Gastroesophageal sphincter (tissue), 4 donors: Measurements from ENCODE around the gene UNK. TPM values are rescaled to one million over a fixed set of nuclear protein-coding genes. Genes with fewer than 3 reads are reported as not detected.

ENCODE experiments used
- ATAC-seq: fragments of 150-250 bp; one replicate; pipeline ENCODE4 v1.9.1; 2016; ENCODE audit warnings: mild to moderate bottlenecking, moderate library complexity
- H3K27ac ChIP-seq, 4 donors: fragments of 200-600 bp; sonication (generic) in 3 of 4; 1 replicate in 3 of 4; 2 replicates in 1 of 4; pipeline ENCODE4 v1.5.1; 2016 to 2019
- H3K27me3 ChIP-seq: fragments of 200-600 bp; sonication (generic); one replicate; pipeline ENCODE4 v1.5.1; 2019
- H3K36me3 ChIP-seq, 2 donors: fragments of 200-600 bp; sonication (generic); one replicate each; pipeline ENCODE4 v1.5.1; 2019; ENCODE audit warnings: control low read depth in 1 of 2
- H3K4me1 ChIP-seq, 3 donors: fragments of 200-600 bp; sonication (generic); 1 replicate in 2 of 3; 2 replicates in 1 of 3; pipeline ENCODE4 v1.5.1; 2016 to 2019; ENCODE audit warnings: control low read depth in 2 of 3
- H3K4me3 ChIP-seq, 2 donors: fragments of 200-600 bp; sonication (generic); one replicate each; pipeline ENCODE4 v1.5.1; 2019; ENCODE audit warnings: mild to moderate bottlenecking in 1 of 2, moderate library complexity in 1 of 2
- H3K9me3 ChIP-seq, 3 donors: fragments of 200-600 bp; sonication (generic); one replicate each; pipeline ENCODE4 v1.5.1; 2017 to 2019; ENCODE audit warnings: control low read depth in 2 of 3
- CTCF ChIP-seq, 4 experiments: fragments of 200-600 bp in 2 of 4; fragments of 450-650 bp in 2 of 4; sonication (generic) in 1 of 4; IDR thresholded peaks; one replicate each; pipeline ENCODE4 v1.5.1; 2017 to 2019; ENCODE audit warnings: antibody characterized with exemption in 4 of 4, mild to moderate bottlenecking in 2 of 4, moderate library complexity in 2 of 4
- EP300 ChIP-seq: sonication (generic); formaldehyde crosslinking; IDR thresholded peaks from one replicate; pipeline ENCODE4 v1.6.1; 2017; ENCODE audit warnings: antibody characterized with exemption, mild to moderate bottlenecking
- POLR2A ChIP-seq, 2 donors: fragments of 450-650 bp; IDR thresholded peaks; one replicate each; pipeline ENCODE4 v1.6.1; 2017; ENCODE audit warnings: antibody characterized with exemption in 2 of 2, mild to moderate bottlenecking in 2 of 2, moderate library complexity in 1 of 2
- POLR2AphosphoS5 ChIP-seq: sonication (generic); formaldehyde crosslinking; IDR thresholded peaks from one replicate; pipeline ENCODE4 v1.6.1; 2017; ENCODE audit warnings: antibody characterized with exemption
- WGBS, 2 donors: methylation state at CpG; one replicate each; pipeline ENCODE4 v1.1.5; 2018; ENCODE audit warnings: low coverage in 1 of 2; 5-methylcytosine and 5-hydroxymethylcytosine counted together
- total RNA-seq, 4 donors: library from RNA; depleted of rRNA; stranded (reverse); fragments of >200 nt; gene quantifications; one replicate each; pipeline ENCODE4 v1.1.0, GENCODE V29; 2016

The UNK gene
- total RNA-seq, 4 donors from 2014 or later, result 9.8 to 41.6 (median 21.0) TPM

GRCh38 chr17:75832652-75833400 is 48.2 kb downstream of the UNK start:
- no peaks in the 10 kb centered on the region for H3K9me3 ChIP-seq
- no peak for ATAC-seq
- no peak overlapping the region for H3K4me3 ChIP-seq
- H3K27me3 ChIP-seq, result no peaks in the 10 kb centered on the region
- peaks cover 0 to 57% of the 10 kb centered on the region in 2 donors for H3K36me3 ChIP-seq
- 19 to 56% methylated on average over 2 to 18 of the region's 20 CpGs for WGBS, 2 donors
- no peak for TF ChIP-seq POLR2A (IDR thresholded peaks at IDR 0.05)
- no peak for TF ChIP-seq POLR2AphosphoS5
- TF ChIP-seq CTCF (IDR thresholded peaks at IDR 0.05), result no peak
- H3K27ac ChIP-seq, result peak overlapping the region in 3 of 4 donors; percentile 38 to 65 (median 54)
- peaks cover 0 to 37% (median 4%) of the 10 kb centered on the region in 3 donors for H3K4me1 ChIP-seq

- no peak overlapping the region for H3K4me3 ChIP-seq
- no peaks in the 10 kb centered on the region for H3K9me3 ChIP-seq
- H3K27me3 ChIP-seq, result no peaks in the 10 kb centered on the region
- peaks cover 0 to 71% of the 10 kb centered on the region in 2 donors for H3K36me3 ChIP-seq
- TF ChIP-seq EP300 (no peak), CTCF (IDR thresholded peaks at IDR 0.05) (no peak), POLR2A (IDR thresholded peaks at IDR 0.05) (no peak), POLR2AphosphoS5 (no peak)
- WGBS, 2 donors, result 76 to 97% methylated on average over 4 to 10 of the region's 25 CpGs
- peaks cover 0 to 25% (median 0%) of the 10 kb centered on the region in 3 donors for H3K4me1 ChIP-seq
- H3K27ac ChIP-seq, result no peak overlapping the region
- ATAC-seq, result no peak
These were observed 49.8 kb downstream of the UNK start for GRCh38 chr17:75834279-75834920.

- peak overlapping the region in 1 of 4 donors; percentile 9 for H3K27ac ChIP-seq
- no peaks in the 10 kb centered on the region for H3K27me3 ChIP-seq
- TF ChIP-seq CTCF (IDR thresholded peaks at IDR 0.05), result no peak
- TF ChIP-seq POLR2A (IDR thresholded peaks at IDR 0.05), result no peak
- no peak for TF ChIP-seq POLR2AphosphoS5
- TF ChIP-seq EP300, result no peak
- H3K4me1 ChIP-seq, result peaks cover 0 to 25% (median 0%) of the 10 kb centered on the region in 3 donors
- no peak for ATAC-seq
- no peaks in the 10 kb centered on the region for H3K9me3 ChIP-seq
- 60 to 88% methylated on average over 3 of the region's 24 CpGs for WGBS, 2 donors
- no peak overlapping the region for H3K4me3 ChIP-seq
- H3K36me3 ChIP-seq, result peaks cover 0 to 71% of the 10 kb centered on the region in 2 donors
These were observed 50.5 kb downstream of the UNK start for GRCh38 chr17:75834928-75835653.

- TF ChIP-seq POLR2AphosphoS5 (no peak), EP300 (no peak), POLR2A (IDR thresholded peaks at IDR 0.05) (no peak), CTCF (IDR thresholded peaks at IDR 0.05) (no peak)
- Histone ChIP-seq H3K4me3 (no peak overlapping the region), H3K4me1 (peaks cover 0 to 25% (median 0%) of the 10 kb centered on the region in 3 donors), H3K36me3 (peaks cover 0 to 71% of the 10 kb centered on the region in 2 donors), H3K9me3 (no peaks in the 10 kb centered on the region), H3K27ac (peak overlapping the region in 1 of 4 donors; percentile 9), H3K27me3 (no peaks in the 10 kb centered on the region)
- no peak for ATAC-seq
- no CpG with 5 or more reads among the region's 9 CpGs for WGBS, 2 donors
These were observed 51.0 kb downstream of the UNK start for GRCh38 chr17:75835654-75835987.
